22Rv1 (cell line): ENCODE measurements around the gene CENPL.
"Not testable (repeated sequence)": the region's sequence is repeated elsewhere in the genome, so short reads cannot be mapped to it uniquely, and the experiment has no call there.

Experiments used
- H3K27ac ChIP-seq: fragments of 450-650 bp; 2 replicates; pipeline ENCODE4 v1.5.1; 2017
- ZFX ChIP-seq: fragments of 450-650 bp; IDR thresholded peaks from 2 replicates; pipeline ENCODE4 v1.6.1; 2017; ENCODE audit warnings: antibody characterized with exemption, borderline replicate concordance
- TF ChIP-seq, protein P1 (sequence below): fragments of 450-650 bp; IDR thresholded peaks from 2 replicates; pipeline ENCODE4 v1.5.1; 2017; ENCODE audit warnings: mild to moderate bottlenecking

Gene CENPL

DNA sequence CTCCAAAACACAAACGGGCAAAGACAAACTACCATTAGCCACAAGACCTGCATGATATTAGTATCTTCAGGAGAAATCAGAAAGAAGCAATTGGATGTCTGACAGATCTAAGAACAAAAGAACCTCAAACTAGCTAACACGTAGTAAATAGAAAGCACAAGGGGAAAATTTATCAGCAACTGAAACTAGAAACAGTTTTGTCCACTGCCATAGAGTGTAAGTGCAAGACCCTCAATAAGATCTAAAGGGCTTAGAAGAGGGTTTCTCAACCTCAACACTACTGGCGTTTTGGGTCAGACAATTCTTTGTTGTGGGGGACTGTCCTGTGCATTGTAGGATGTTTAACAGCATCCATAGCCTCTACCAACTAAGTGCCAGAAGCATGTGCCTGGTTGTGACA lies 55.9 kb downstream of the CENPL start:
- H3K27ac ChIP-seq = no peak overlapping the region
- TF ChIP-seq ZFX = no peak
- TF ChIP-seq, protein P1, sequence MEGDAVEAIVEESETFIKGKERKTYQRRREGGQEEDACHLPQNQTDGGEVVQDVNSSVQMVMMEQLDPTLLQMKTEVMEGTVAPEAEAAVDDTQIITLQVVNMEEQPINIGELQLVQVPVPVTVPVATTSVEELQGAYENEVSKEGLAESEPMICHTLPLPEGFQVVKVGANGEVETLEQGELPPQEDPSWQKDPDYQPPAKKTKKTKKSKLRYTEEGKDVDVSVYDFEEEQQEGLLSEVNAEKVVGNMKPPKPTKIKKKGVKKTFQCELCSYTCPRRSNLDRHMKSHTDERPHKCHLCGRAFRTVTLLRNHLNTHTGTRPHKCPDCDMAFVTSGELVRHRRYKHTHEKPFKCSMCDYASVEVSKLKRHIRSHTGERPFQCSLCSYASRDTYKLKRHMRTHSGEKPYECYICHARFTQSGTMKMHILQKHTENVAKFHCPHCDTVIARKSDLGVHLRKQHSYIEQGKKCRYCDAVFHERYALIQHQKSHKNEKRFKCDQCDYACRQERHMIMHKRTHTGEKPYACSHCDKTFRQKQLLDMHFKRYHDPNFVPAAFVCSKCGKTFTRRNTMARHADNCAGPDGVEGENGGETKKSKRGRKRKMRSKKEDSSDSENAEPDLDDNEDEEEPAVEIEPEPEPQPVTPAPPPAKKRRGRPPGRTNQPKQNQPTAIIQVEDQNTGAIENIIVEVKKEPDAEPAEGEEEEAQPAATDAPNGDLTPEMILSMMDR = no peak

DNA sequence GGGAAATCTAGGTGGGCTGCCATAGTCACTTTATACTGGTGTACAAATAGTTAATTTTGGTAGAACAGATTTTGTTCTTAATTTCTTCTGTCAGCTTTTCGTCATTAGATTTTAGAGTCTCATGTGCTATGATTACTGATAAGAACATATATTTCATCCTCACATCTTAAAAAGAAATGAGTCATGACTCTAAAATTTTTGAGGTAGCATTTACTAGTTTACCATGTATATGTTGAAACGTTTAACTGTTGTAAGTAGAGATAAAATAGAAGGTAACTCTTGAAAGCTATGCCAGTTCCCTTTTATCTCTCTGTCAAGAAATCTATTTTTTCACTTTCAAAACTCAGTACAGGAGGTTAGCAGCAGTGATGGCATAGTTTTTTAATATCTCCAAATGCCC lies 56.5 kb downstream of the CENPL start:
- no peak overlapping the region for H3K27ac ChIP-seq
- TF ChIP-seq ZFX = no peak
- TF ChIP-seq, protein P1 = no peak

DNA sequence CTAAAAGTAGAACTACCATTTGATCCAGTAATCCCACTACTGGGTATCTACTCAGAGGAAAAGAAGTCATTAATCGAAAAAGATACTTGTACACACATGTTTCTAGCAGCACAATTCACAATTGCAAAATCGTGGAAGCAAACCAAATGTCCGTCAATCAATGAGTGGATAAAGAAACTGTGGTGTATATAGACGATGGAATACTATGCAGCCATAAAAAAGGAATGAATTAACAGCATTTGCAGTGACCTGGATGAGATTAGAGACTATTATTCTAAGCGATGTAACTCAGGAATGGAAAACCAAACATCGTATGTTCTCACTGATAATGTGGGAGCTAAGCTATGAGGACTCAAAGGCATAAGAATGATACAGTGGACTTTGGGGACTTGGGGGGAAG lies 60.4 kb downstream of the CENPL start:
- not testable (repeated sequence) for H3K27ac ChIP-seq

DNA sequence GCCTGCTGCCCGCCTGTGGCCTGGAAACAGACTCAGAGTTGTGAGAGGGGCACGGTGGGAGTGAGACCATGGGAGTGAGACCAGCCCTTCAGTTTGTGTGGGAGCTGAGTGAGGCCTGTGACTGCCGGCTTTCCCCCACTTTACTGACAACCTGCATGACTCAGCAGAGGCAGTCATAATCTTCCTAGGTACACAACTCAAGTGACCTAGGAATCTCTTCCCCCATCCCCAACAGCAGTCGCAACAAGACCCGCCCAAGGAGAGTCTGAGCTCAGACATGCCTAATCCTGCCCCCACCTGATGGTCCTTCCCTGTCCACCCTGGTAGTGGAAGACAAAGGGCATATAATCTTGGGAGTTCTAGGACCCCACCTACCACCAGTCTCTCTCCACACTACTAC lies 65.7 kb downstream of the CENPL start:
- TF ChIP-seq, protein P1 = no peak
- no peak overlapping the region for H3K27ac ChIP-seq

DNA sequence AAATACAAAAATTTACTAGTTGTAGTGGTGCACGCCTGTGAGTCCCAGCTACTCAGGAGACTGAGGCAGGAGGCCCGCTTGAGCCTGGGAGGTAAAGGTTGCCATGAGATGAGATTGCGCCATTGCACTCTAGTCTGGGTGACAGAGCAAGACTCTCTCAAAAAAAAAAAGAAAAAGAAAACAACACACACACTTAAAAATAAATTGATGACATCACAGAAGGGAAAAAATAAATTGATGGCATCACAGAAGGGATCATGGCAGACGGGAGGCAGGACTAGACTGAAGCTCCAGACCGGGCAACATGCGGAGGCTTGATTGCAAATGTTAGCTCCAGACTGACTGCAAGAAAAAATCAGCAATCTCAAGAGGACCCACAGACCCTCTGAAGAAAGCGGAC lies 66.6 kb downstream of the CENPL start:
- TF ChIP-seq, protein P1 = no peak
- no peak for TF ChIP-seq ZFX
- no peak overlapping the region for H3K27ac ChIP-seq

DNA sequence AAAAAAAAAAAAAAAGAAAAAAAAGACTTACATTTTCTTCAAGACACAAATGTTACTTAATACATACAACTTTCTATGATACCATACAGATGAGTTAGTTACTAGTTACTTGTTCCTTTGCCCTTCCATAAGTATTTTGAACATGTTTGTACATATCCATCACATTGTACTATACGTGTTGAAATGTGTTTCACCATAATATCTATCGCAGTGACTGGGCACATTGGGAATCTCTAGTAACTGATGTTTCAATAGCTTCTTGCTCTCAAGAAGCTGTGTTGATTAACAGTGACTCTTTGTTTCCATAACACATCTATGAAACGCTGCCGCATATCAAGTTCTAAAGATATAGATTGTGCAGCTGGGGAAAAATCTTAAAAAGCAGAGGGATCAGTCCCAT lies 67.0 kb downstream of the CENPL start:
- TF ChIP-seq ZFX = no peak
- TF ChIP-seq, protein P1 = no peak

DNA sequence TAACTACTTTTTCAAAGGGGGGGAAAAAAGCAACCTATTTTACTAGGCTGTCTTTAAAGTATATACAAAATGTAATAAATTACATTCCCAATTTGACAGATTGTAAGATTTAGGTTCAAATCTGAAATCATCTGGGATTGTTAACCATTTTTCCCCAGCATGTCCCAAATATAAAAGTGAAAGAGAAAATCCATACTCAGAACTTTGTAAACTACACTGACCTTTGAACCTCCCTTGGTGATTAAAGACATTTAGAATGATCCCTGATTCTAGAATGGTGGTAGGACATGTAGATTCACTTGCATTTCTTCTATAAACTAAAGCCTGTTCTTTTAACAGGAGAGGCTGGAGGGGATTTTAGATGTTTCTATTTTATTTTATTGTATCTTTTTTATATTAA lies 70.9 kb downstream of the CENPL start:
- no peak overlapping the region for H3K27ac ChIP-seq
- no peak for TF ChIP-seq ZFX
- TF ChIP-seq, protein P1 = no peak

More for the DNA sequence above, 67.0 kb downstream of the CENPL start:
- no peak overlapping the region for H3K27ac ChIP-seq
